Activated CD8-positive, alpha-beta T cell treated with anti-CD3 and anti-CD28 coated beads, Interleukin-2, amount 10 ng/mL, durations not matched to agents 7 days and 5 days (primary cell): ENCODE results near the gene DCAF8L2. TPM values are rescaled to one million over a fixed set of nuclear protein-coding genes. Genes with fewer than 3 reads are reported as not detected.
"Not testable (repeated sequence)": the region's sequence is repeated elsewhere in the genome, so short reads cannot be mapped to it uniquely, and the experiment has no call there.

ENCODE experiments used
- ATAC-seq: fragments of 150-1000 bp; cut with Tn5 transposase; one replicate; pipeline ENCODE4 v1.10.0; 2021; ENCODE audit warnings: moderate library complexity
- CTCF ChIA-PET: fragments of 350-600 bp; sonication (Branson Sonifier 250); formaldehyde crosslinking; loops from one replicate; lab custom pipeline; 2021; ENCODE audit warnings: antibody characterized with exemption; lab: Charles Lee
- POLR2A ChIA-PET: fragments of 350-600 bp; sonication (Branson Sonifier 250); formaldehyde crosslinking; loops from one replicate; lab custom pipeline; 2021; ENCODE audit warnings: antibody characterized with exemption; lab: Charles Lee
- DNase-seq: peaks from one replicate; pipeline ENCODE4 v3.0.0-alpha.2; 2020
- H3K27ac Mint-ChIP-seq: one replicate; pipeline ENCODE4 v1.8.0; 2021; ENCODE audit warnings: mild to moderate bottlenecking, mixed read lengths
- H3K27me3 Mint-ChIP-seq: one replicate; pipeline ENCODE4 v1.8.0; 2021; ENCODE audit warnings: low read depth, mixed read lengths
- H3K36me3 Mint-ChIP-seq: one replicate; pipeline ENCODE4 v1.8.0; 2021; ENCODE audit warnings: low read depth, mixed read lengths
- H3K4me1 Mint-ChIP-seq: one replicate; pipeline ENCODE4 v1.8.0; 2021; ENCODE audit warnings: low read depth, mixed read lengths
- H3K4me3 Mint-ChIP-seq: one replicate; pipeline ENCODE4 v1.8.0; 2021; ENCODE audit warnings: mild to moderate bottlenecking, mixed read lengths
- H3K9me3 Mint-ChIP-seq: one replicate; pipeline ENCODE4 v1.8.0; 2022; ENCODE audit warnings: mixed read lengths; ENCODE audit not compliant: insufficient read depth
- total RNA-seq, 2 experiments: library from RNA; stranded (reverse); gene quantifications; one replicate each; pipeline ENCODE4 v1.2.3, GENCODE V29; 2021

Gene DCAF8L2
- total RNA-seq, 2 experiments from 2014 or later, result not detected

DNA sequence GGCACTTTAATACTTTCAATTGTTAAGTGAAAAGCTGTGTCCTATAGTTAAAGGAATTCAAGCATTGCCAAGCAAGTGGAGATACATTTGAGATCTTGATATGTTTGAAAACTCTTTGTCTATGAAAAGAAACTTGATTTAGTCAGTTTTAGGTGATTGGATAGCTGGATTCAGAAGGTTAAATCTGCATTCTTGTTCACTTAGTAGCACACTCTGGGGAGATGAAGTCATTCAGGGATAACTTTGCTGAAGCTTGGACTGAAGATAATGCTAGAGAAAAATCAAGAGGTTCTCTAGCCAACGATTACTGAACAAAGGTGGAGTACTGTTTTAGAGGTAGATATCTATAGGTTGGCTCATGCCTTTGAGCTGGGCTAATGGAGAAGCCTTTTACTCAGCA, 90.6 kb downstream of the DCAF8L2 start:
- CTCF ChIA-PET, result no interaction called here
- DNase-seq (no peak), ATAC-seq (no peak)

DNA sequence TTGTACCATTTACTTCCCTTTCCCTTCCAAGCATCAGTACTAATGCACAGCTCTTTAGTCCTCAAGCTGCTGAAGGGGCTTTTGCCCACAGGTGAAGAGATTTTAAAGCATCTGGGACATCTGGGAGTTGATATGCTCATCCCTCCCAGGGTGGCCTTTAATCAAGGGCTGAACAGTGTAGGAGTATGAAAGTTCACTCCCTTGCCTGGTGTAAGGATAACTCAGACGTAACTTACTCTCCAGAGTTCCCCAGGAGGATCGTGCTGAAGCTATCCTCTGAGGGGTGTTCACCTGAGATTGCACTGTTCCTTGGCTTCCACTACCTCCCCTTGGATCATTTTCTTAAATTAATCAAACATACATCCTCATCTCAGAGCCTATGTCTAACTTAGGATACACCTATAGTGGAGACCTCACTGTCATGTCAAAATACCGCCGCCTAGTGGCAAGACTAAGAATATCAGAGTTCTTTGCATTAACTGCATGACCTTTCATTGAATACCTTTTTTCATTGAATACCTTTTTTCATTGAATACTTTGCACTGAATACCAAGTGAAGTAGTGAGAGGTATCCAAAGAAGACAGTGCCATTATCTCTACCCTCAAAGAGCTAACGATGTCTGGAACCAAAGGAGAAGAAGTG, 93.5 kb downstream of the DCAF8L2 start:
- H3K27me3 Mint-ChIP-seq, H3K36me3 Mint-ChIP-seq, H3K4me3 Mint-ChIP-seq, H3K4me1 Mint-ChIP-seq, H3K9me3 Mint-ChIP-seq, POLR2A ChIA-PET, H3K27ac Mint-ChIP-seq, CTCF ChIA-PET, ATAC-seq, DNase-seq: not testable (repeated sequence)

More for the DNA sequence above, 90.6 kb downstream of the DCAF8L2 start:
- no peak overlapping the region for H3K4me3 Mint-ChIP-seq
- POLR2A ChIA-PET, result no interaction called here
- H3K9me3 Mint-ChIP-seq, result no peaks in the 10 kb centered on the region
- no peaks in the 10 kb centered on the region for H3K27me3 Mint-ChIP-seq
- no peaks in the 10 kb centered on the region for H3K4me1 Mint-ChIP-seq
- no peaks in the 10 kb centered on the region for H3K36me3 Mint-ChIP-seq
- no peak overlapping the region for H3K27ac Mint-ChIP-seq

DNA sequence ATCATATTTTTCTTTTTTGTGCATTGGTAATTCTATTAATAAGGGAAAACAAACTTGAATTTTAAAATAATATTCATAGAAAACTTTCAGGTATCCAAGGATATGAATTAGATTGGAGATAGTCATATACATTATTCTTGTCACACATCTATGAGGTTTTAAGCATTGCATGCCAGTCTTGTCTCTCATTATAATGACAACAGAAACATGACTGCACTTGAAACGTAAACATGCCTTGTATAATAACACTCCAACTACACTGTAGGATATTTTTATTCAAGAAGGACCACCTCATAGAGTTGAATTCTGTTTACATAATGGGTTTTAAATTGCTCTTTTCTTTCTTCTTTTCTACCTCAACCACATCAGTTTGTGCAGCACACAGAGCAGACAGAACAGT, 104.5 kb downstream of the DCAF8L2 start:
- Mint-ChIP-seq H3K27ac (no peak overlapping the region), H3K9me3 (no peaks in the 10 kb centered on the region), H3K4me1 (no peaks in the 10 kb centered on the region), H3K4me3 (no peak overlapping the region), H3K27me3 (no peaks in the 10 kb centered on the region), H3K36me3 (no peaks in the 10 kb centered on the region)
- CTCF ChIA-PET, result no interaction called here
- POLR2A ChIA-PET, result no interaction called here
- DNase-seq, result no peak
- ATAC-seq, result no peak

DNA sequence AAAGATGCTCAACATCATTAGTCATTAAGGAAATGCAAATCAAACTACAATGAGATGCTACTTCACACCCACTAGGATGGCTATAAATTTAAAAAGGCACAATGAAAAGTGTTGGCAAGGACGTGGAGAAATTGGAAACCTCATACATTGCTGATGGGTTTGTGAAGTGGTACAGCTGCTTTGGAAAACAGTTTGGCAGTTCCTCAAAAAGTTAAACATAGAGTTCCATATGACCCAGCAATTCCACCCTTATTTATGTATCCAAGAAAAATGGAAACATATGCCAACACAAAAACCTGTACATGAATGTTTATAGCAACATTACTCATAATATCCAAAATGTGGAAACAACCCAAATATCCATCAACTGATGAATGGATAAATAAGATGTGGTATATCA, 116.4 kb downstream of the DCAF8L2 start:
- Mint-ChIP-seq H3K4me3 (no peak overlapping the region), H3K27me3 (no peaks in the 10 kb centered on the region), H3K9me3 (peaks cover 3% of the 10 kb centered on the region), H3K4me1 (no peaks in the 10 kb centered on the region), H3K36me3 (no peaks in the 10 kb centered on the region), H3K27ac (no peak overlapping the region)
- ChIA-PET CTCF (no interaction called here), POLR2A (no interaction called here)
- no peak for DNase-seq
- ATAC-seq, result no peak

DNA sequence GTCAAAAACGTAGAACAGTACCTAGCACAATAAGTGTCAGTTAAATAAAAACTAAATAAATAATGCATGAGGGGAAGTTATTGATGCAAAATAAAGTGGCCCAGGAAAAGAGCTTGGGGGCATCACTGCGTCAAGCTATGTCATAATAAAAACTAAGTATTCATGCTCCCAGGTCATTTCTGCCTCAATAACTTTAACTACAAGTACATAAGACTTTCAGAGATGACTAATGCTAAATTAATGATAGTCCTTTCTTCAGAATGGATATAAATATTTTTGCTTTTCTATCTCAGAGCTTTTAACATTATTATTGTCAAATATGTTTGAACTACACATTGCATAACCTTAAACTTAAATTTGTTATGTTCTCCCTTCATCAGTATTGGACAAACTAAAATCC, 125.5 kb downstream of the DCAF8L2 start:
- Mint-ChIP-seq H3K27ac (no peak overlapping the region), H3K27me3 (no peaks in the 10 kb centered on the region), H3K36me3 (no peaks in the 10 kb centered on the region), H3K4me1 (no peaks in the 10 kb centered on the region), H3K9me3 (no peaks in the 10 kb centered on the region), H3K4me3 (no peak overlapping the region)
- POLR2A ChIA-PET, result no interaction called here
- ATAC-seq (no peak), DNase-seq (no peak)
- CTCF ChIA-PET, result no interaction called here

DNA sequence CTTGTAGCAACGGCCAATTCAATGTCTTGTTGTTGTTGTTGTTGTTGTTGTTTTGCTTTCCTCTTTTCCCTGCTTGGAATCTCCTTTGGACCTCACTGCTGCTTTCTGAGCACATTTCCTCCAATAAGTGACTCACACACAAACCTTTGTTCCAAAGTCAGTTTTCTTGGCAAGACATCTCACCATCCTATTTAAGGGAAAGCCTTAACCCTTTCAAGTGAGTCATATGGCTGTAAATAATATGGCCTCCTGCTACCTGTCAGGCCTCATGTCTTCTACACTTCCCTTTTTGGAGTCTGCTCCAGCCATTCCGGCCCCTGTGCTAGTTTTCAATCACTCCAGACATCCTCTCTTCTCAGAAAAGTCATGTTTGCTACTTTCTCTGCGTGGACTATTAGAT, 138.1 kb downstream of the DCAF8L2 start:
- Mint-ChIP-seq H3K36me3 (no peaks in the 10 kb centered on the region), H3K4me3 (no peak overlapping the region), H3K4me1 (no peaks in the 10 kb centered on the region), H3K9me3 (no peaks in the 10 kb centered on the region), H3K27me3 (no peaks in the 10 kb centered on the region), H3K27ac (no peak overlapping the region)
- CTCF ChIA-PET, result no interaction called here
- DNase-seq, result no peak
- POLR2A ChIA-PET, result no interaction called here
- ATAC-seq, result no peak

DNA sequence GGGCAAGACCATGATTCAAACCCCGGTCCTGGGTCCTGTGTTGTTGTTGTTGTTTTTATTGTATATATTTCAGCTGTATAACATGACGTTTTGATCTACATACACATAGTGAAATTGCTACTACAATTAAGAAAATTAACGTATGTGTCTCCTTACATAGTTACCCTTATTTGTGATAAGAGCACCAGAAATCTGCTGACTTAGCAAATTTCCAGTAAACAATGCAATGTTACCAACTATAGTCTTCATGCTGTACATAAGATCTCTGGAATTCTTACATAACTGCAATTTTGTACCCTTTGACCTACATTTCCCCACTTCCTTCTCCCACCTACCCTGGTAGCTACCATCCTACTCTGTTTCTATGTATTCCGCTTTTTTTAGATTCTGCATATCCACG, 141.8 kb downstream of the DCAF8L2 start:
- Mint-ChIP-seq H3K27me3 (no peaks in the 10 kb centered on the region), H3K9me3 (no peaks in the 10 kb centered on the region), H3K4me3 (no peak overlapping the region), H3K4me1 (no peaks in the 10 kb centered on the region), H3K27ac (no peak overlapping the region), H3K36me3 (no peaks in the 10 kb centered on the region)
- ATAC-seq (no peak), DNase-seq (no peak)
- CTCF ChIA-PET, result no interaction called here
- POLR2A ChIA-PET, result no interaction called here

DNA sequence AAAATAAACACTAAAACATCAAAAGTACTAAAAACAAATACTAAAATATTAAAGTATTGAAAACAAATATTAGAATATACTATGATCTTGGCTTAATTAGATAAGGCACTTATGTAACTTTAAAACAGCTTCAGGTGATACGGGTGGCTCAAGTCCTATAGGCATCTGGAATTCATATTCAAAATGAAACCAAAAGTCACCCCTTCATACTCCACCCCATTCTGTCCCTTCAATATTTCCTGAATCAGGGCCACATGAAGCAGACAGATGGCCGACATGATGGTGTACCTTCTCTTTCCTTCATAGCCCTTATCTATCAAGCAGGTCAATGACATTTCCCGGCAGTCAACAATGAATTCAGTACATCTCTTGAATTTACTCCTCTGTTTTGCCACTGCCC, 145.8 kb downstream of the DCAF8L2 start:
- no peak overlapping the region for H3K27ac Mint-ChIP-seq
- no peaks in the 10 kb centered on the region for H3K36me3 Mint-ChIP-seq
- no peak overlapping the region for H3K4me3 Mint-ChIP-seq
- CTCF ChIA-PET, result no interaction called here
- H3K4me1 Mint-ChIP-seq, result no peaks in the 10 kb centered on the region
- H3K27me3 Mint-ChIP-seq, result no peaks in the 10 kb centered on the region
- no peaks in the 10 kb centered on the region for H3K9me3 Mint-ChIP-seq
- DNase-seq (no peak), ATAC-seq (no peak)
- POLR2A ChIA-PET, result no interaction called here

DNA sequence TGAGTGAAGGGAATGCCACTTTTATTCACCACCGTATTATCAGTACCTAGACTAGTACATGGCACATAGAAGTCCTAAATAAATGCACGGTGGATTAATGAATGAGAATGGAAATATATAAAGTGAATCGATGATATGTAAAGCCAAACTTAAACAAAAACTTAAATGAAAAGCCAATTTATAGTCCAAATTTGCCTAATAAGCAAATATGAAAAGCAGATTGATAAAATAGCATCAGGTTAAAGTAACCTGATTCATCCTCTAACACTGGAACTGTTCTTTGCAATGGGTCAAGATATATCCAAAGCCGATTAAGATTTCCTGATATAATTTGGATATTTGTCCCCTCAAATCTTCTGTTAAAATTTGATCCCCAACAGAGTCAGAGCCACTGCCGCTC, 150.8 kb downstream of the DCAF8L2 start:
- Mint-ChIP-seq H3K4me1 (no peaks in the 10 kb centered on the region), H3K27me3 (no peaks in the 10 kb centered on the region), H3K27ac (no peak overlapping the region), H3K36me3 (no peaks in the 10 kb centered on the region), H3K4me3 (no peak overlapping the region), H3K9me3 (no peaks in the 10 kb centered on the region)
- ChIA-PET CTCF (no interaction called here), POLR2A (no interaction called here)
- ATAC-seq (no peak), DNase-seq (no peak)

DNA sequence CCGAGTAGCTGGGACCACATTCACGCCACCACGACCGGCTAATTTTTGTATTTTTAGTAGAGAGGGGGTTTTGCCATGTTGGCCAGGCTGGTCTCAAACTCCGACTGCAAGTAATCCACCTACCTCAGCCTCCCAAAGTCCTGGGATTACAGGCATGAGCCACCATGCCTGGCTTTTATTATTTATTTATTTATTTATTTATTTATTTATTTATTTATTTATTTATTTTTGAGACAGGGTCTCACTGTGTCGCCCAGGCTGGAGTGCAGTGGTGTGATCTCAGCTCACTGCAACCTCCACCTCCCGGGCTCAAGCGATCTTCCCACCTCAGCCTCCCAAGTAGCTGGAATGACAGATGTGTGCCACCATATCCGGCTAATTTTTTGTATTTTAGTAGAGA, 153.4 kb downstream of the DCAF8L2 start:
- H3K27me3 Mint-ChIP-seq, ATAC-seq, DNase-seq, H3K4me3 Mint-ChIP-seq, CTCF ChIA-PET, H3K27ac Mint-ChIP-seq, POLR2A ChIA-PET, H3K36me3 Mint-ChIP-seq, H3K9me3 Mint-ChIP-seq, H3K4me1 Mint-ChIP-seq: not testable (repeated sequence)

DNA sequence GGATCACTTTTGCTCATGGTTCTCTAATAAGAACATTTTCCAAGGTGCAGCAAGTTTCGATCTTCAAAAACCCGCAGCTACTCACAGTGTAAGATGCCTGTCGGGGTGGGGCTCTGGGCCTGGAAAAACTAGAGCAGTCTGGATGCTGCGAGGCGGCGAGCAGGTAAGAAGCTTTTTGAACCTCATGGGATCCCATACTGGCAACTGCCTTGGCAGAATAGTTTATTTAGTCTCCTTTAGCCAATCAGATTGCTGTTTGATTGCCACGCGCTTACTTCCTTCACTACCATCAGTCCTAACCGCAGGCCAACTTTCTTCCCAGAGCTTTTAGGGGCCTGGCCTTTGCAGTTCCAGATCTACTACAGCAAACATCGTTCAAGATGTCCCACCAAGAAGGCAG, 156.4 kb downstream of the DCAF8L2 start:
- H3K9me3 Mint-ChIP-seq, result peaks cover 6% of the 10 kb centered on the region
- no peaks in the 10 kb centered on the region for H3K27me3 Mint-ChIP-seq
- ATAC-seq (no peak), DNase-seq (no peak)
- H3K27ac Mint-ChIP-seq, result no peak overlapping the region
- CTCF ChIA-PET, result no interaction called here
- no peaks in the 10 kb centered on the region for H3K4me1 Mint-ChIP-seq
- H3K4me3 Mint-ChIP-seq, result no peak overlapping the region
- H3K36me3 Mint-ChIP-seq, result no peaks in the 10 kb centered on the region
- POLR2A ChIA-PET, result no interaction called here

DNA sequence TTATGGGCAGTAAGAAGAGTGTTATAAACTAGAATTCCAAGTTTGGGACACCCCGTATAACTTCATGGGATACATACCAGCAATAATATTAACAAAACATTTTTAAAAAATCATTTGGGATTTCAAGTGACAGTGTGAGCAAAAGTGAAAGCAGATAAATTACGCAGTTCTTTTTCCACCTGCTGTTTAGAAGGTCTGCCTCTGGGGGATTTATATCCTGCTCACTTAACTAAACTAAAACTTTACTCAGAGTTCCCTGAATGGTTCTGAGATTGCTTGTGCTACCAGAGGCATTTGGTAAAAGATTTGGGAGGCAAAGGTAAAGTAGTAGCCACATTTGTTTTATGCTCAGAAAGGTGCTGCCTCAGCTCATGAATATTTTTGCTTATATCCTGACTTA, 160.2 kb downstream of the DCAF8L2 start:
- H3K4me1 Mint-ChIP-seq, H3K27me3 Mint-ChIP-seq, H3K9me3 Mint-ChIP-seq, CTCF ChIA-PET, H3K27ac Mint-ChIP-seq, H3K4me3 Mint-ChIP-seq, H3K36me3 Mint-ChIP-seq, POLR2A ChIA-PET, ATAC-seq, DNase-seq: not testable (repeated sequence)

DNA sequence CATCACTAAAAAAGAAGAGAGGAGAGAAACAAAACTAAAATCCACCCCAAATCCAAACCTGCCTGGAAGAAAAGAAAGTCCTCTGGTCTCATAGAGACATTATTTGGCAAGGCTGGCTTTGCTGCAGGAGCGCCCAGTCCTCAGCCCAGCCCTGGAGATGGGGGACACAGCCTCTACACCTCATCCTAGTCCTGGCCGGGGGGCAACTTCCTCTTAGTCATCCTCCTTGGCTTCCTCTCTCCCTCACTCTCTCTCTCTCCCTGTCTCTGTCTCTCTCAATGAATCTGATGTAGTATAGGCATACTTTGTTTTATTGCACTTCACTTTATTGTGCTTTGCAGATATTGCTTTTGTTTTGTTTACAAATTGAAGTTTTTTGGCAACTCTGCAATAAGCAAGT, 161.8 kb downstream of the DCAF8L2 start:
- H3K9me3 Mint-ChIP-seq, result no peaks in the 10 kb centered on the region
- POLR2A ChIA-PET, result no interaction called here

More for the DNA sequence above, 161.8 kb downstream of the DCAF8L2 start:
- no peaks in the 10 kb centered on the region for H3K4me1 Mint-ChIP-seq
- no peaks in the 10 kb centered on the region for H3K27me3 Mint-ChIP-seq
- DNase-seq, result no peak
- no peaks in the 10 kb centered on the region for H3K36me3 Mint-ChIP-seq
- CTCF ChIA-PET, result no interaction called here
- ATAC-seq, result no peak
- H3K27ac Mint-ChIP-seq, result no peak overlapping the region
- no peak overlapping the region for H3K4me3 Mint-ChIP-seq
